CD4-positive, alpha-beta T cell (primary cell): ENCODE results near the gene OCIAD1. TPM values are rescaled to one million over a fixed set of nuclear protein-coding genes. Genes with fewer than 3 reads are reported as not detected.
"Not testable (repeated sequence)": the region's sequence is repeated elsewhere in the genome, so short reads cannot be mapped to it uniquely, and the experiment has no call there.

Experiments
- ATAC-seq: fragments of 200-7000 bp; cut with Tn5 transposase; one replicate; pipeline ENCODE4 v1.10.0; 2022; ENCODE audit warnings: mild to moderate bottlenecking; ENCODE audit not compliant: poor library complexity
- CTCF ChIA-PET: fragments of 350-600 bp; sonication (Branson Sonifier 250); formaldehyde crosslinking; loops from one replicate; lab custom pipeline; 2021; ENCODE audit warnings: antibody characterized with exemption, inconsistent platforms; lab: Charles Lee
- POLR2A ChIA-PET: fragments of 350-600 bp; sonication (Branson Sonifier 250); formaldehyde crosslinking; loops from one replicate; lab custom pipeline; 2021; ENCODE audit warnings: antibody characterized with exemption, inconsistent platforms; lab: Charles Lee
- DNase-seq, 14 experiments: peaks; one replicate each; pipeline ENCODE4 v3.0.0-alpha.2; 2013 to 2020; ENCODE audit warnings: mixed read lengths in 2 of 14
- H3K27ac ChIP-seq, 2 donors: one replicate each; pipeline versions ENCODE4 v1.5.1 to v1.7.0; 2013; ENCODE audit warnings: low read length in 2 of 2, low read depth in 1 of 2, mild to moderate bottlenecking in 1 of 2
- H3K27me3 ChIP-seq, 2 experiments: 1 replicate in 1 of 2; 2 replicates in 1 of 2; pipeline versions ENCODE4 v1.6.1 to v1.7.0; 2013; ENCODE audit warnings: low read length in 2 of 2, control low read depth in 1 of 2, mild to moderate bottlenecking in 1 of 2, moderate library complexity in 1 of 2; ENCODE audit not compliant: insufficient read depth in 2 of 2, control insufficient read depth in 1 of 2
- H3K36me3 ChIP-seq: one replicate; pipeline ENCODE4 v1.6.1; 2013; ENCODE audit warnings: low read length, control low read depth; ENCODE audit not compliant: insufficient read depth
- H3K4me1 ChIP-seq: one replicate; pipeline ENCODE4 v1.6.1; 2013; ENCODE audit warnings: low read length, control low read depth; ENCODE audit not compliant: insufficient read depth
- H3K4me3 ChIP-seq: one replicate; pipeline ENCODE4 v1.5.1; 2013; ENCODE audit warnings: mild to moderate bottlenecking, low read length, moderate library complexity
- H3K9me3 ChIP-seq, 2 experiments: 1 replicate in 1 of 2; 2 replicates in 1 of 2; pipeline versions ENCODE4 v1.6.1 to v1.7.0; 2013; ENCODE audit warnings: low read length in 2 of 2, mild to moderate bottlenecking in 2 of 2, control low read depth in 1 of 2, moderate library complexity in 1 of 2; ENCODE audit not compliant: control insufficient read depth in 1 of 2, insufficient read depth in 1 of 2
- H3K27ac Mint-ChIP-seq: one replicate; pipeline ENCODE4 v1.8.0; 2020; ENCODE audit warnings: mixed read lengths
- H3K27me3 Mint-ChIP-seq: one replicate; pipeline ENCODE4 v1.8.0; 2021; ENCODE audit warnings: mixed read lengths
- H3K36me3 Mint-ChIP-seq: one replicate; pipeline ENCODE4 v1.8.0; 2021; ENCODE audit warnings: low read depth, mixed read lengths
- H3K4me1 Mint-ChIP-seq: one replicate; pipeline ENCODE4 v1.8.0; 2021; ENCODE audit warnings: low read depth, mixed read lengths
- H3K4me3 Mint-ChIP-seq: one replicate; pipeline ENCODE4 v1.8.0; 2020; ENCODE audit warnings: mild to moderate bottlenecking, mixed read lengths
- H3K9me3 Mint-ChIP-seq: one replicate; pipeline ENCODE4 v1.8.0; 2020; ENCODE audit warnings: mixed read lengths
- intact Hi-C, 2 experiments: fragments of 100-400 bp; cut with DNase I in 1 of 2; cut with micrococcal nuclease in 1 of 2; formaldehyde crosslinking; loops; one replicate each; pipeline versions ENCODE4 v1.15.1 to v1.9.0; 2023 to 2025; cut with DNase I, micrococcal nuclease
- total RNA-seq, 174 experiments: library from RNA in 2 of 174; stranded (reverse) in 2 of 174; gene quantifications; one replicate each; pipeline ENCODE4 v1.2.3 and lab custom pipeline; 2021 to 2026
- TF ChIP-seq, protein P1 (sequence below): fragments of 200-600 bp; IDR thresholded peaks from one replicate; pipeline ENCODE4 v1.8.0; 2022; ENCODE audit warnings: antibody characterized with exemption, mild to moderate bottlenecking

The OCIAD1 gene
- total RNA-seq, 2 experiments from 2014 or later: 85.7 to 89.9 TPM

DNA sequence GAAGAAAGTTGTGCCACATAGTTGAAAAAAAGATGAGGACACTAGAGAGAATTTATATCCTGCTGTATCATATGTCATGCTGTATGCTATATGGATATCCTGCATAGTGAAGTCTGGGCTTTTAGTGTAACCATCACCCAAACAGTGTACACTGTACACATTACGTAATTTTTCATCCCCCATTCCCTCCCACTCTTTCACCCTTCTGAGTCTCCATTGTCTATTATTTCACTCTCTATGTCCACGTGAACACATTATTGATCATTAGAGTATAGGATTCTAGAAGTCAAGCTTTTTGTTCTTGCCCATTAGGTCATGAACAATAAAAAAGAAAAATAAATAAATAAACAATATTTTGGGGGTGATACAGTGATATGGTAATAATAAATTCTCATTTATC is 32.8 kb upstream of the OCIAD1 start:
- ATAC-seq: no peak
- H3K27ac ChIP-seq: no peak overlapping the region
- Mint-ChIP-seq H3K27ac (no peak overlapping the region), H3K9me3 (no peaks in the 10 kb centered on the region), H3K4me3 (no peak overlapping the region), H3K4me1 (no peaks in the 10 kb centered on the region), H3K36me3 (no peaks in the 10 kb centered on the region), H3K27me3 (no peaks in the 10 kb centered on the region)
- no peaks in the 10 kb centered on the region for H3K27me3 ChIP-seq
- intact Hi-C loops: no loop called here
- H3K4me1 ChIP-seq: no peaks in the 10 kb centered on the region
- no peak for DNase-seq
- ChIA-PET POLR2A (interaction anchor here (1.3 kb wide), 1 partner anchor 19 kb away, joined by 3 read pairs; no protein-coding TSS in a partner anchor), CTCF (no interaction called here)
- TF ChIP-seq, protein P1, sequence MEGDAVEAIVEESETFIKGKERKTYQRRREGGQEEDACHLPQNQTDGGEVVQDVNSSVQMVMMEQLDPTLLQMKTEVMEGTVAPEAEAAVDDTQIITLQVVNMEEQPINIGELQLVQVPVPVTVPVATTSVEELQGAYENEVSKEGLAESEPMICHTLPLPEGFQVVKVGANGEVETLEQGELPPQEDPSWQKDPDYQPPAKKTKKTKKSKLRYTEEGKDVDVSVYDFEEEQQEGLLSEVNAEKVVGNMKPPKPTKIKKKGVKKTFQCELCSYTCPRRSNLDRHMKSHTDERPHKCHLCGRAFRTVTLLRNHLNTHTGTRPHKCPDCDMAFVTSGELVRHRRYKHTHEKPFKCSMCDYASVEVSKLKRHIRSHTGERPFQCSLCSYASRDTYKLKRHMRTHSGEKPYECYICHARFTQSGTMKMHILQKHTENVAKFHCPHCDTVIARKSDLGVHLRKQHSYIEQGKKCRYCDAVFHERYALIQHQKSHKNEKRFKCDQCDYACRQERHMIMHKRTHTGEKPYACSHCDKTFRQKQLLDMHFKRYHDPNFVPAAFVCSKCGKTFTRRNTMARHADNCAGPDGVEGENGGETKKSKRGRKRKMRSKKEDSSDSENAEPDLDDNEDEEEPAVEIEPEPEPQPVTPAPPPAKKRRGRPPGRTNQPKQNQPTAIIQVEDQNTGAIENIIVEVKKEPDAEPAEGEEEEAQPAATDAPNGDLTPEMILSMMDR: no peak
- no peaks in the 10 kb centered on the region for H3K36me3 ChIP-seq
- H3K9me3 ChIP-seq: no peaks in the 10 kb centered on the region
- H3K4me3 ChIP-seq: no peak overlapping the region

DNA sequence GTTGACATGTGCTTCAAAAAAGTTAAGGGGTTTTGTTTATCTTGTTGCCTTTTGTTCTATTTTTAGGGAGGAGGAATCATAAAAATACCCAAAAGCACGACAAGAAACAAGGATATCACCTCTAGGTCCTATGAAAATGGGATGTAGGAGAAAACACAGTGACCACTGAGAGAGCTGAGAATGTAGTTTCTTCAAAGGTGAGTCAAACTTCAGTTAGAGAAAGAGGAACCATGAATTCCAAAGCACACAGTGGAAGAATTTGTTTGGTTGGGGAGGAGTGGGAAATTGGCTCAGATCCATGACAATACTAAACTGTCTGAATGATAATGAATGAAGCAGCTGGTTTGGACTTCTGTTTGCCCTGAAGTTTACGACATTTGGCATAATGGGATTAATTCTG is 31.7 kb upstream of the OCIAD1 start:
- Histone ChIP-seq H3K4me3 (no peak overlapping the region), H3K27me3 (no peaks in the 10 kb centered on the region), H3K27ac (no peak overlapping the region), H3K36me3 (no peaks in the 10 kb centered on the region), H3K4me1 (no peaks in the 10 kb centered on the region), H3K9me3 (no peaks in the 10 kb centered on the region)
- Mint-ChIP-seq H3K4me3 (no peak overlapping the region), H3K9me3 (no peaks in the 10 kb centered on the region), H3K36me3 (no peaks in the 10 kb centered on the region), H3K27me3 (no peaks in the 10 kb centered on the region), H3K27ac (no peak overlapping the region), H3K4me1 (no peaks in the 10 kb centered on the region)
- intact Hi-C loops: no loop called here
- DNase-seq (no peak), ATAC-seq (no peak)
- TF ChIP-seq, protein P1: no peak
- POLR2A ChIA-PET: no interaction called here
- CTCF ChIA-PET: no interaction called here

DNA sequence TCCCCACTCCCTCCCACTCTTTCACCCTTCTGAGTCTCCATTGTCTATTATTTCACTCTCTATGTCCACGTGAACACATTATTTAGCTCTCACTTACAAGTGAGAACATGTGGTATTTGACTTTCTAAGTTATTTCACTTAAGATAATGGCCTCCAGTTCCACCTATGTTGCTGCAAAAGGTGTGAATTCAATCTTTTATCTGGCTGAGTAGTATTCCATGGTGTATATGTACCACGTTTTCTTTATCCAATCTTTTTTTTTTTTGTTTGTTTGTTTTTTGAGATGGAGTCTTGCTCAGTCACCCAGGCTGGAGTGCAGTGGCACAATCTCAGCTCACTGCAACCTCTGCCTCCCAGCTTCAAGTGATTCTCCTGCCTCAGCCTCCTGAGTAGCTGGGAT is 30.7 kb upstream of the OCIAD1 start:
- H3K9me3 ChIP-seq, H3K4me3 Mint-ChIP-seq, H3K27ac Mint-ChIP-seq, H3K9me3 Mint-ChIP-seq, intact Hi-C loops, H3K4me3 ChIP-seq, POLR2A ChIA-PET, ATAC-seq, H3K27me3 Mint-ChIP-seq, H3K4me1 Mint-ChIP-seq, H3K4me1 ChIP-seq, H3K36me3 Mint-ChIP-seq, DNase-seq, H3K36me3 ChIP-seq, CTCF ChIA-PET, H3K27me3 ChIP-seq, H3K27ac ChIP-seq: not testable (repeated sequence)

DNA sequence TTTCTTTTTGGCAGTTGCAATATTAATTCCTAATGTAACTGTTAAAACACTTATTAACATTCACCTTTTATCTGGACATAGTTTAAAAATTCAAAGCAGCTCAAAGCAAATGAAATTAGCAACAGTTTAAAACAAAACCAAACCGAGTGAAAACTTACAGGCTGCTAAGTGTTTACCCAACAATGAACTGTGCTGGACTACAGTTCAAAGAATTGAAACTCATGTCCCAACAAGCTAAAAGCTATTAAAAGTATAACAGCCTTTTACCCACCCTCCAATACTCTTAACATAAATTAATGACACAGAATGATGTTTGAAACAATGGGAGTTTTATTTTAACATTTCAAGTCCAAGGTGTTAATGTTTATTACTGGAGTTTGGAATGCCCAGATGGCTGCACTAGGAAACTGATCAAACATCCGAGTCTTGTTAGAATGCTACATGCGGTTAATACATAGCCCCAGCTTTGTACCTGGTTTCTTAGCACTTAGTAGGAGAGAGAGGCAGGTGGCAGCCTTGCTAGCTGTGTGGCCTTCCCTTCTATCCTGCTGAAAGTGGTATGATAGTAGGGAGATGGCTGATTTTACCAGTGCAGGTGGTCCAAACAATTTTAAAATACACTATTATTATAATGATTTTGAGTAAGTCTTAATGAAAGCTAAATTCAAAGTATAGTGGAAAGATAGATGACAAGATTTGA is 29.7 kb upstream of the OCIAD1 start:
- POLR2A ChIA-PET: no interaction called here
- intact Hi-C loops: no loop called here
- H3K36me3 ChIP-seq: no peaks in the 10 kb centered on the region
- no peaks in the 10 kb centered on the region for H3K9me3 ChIP-seq
- H3K4me3 ChIP-seq: no peak overlapping the region
- Mint-ChIP-seq H3K36me3 (no peaks in the 10 kb centered on the region), H3K27ac (no peak overlapping the region), H3K27me3 (no peaks in the 10 kb centered on the region), H3K4me1 (no peaks in the 10 kb centered on the region), H3K4me3 (no peak overlapping the region), H3K9me3 (no peaks in the 10 kb centered on the region)
- DNase-seq (no peak), ATAC-seq (no peak)
- CTCF ChIA-PET: no interaction called here
- no peaks in the 10 kb centered on the region for H3K27me3 ChIP-seq
- no peaks in the 10 kb centered on the region for H3K4me1 ChIP-seq
- no peak overlapping the region for H3K27ac ChIP-seq
- TF ChIP-seq, protein P1: no peak
